HG02763 (cell line): ENCODE measurements around the gene CEACAM8.
"Not testable (repeated sequence)": the region's sequence is repeated elsewhere in the genome, so short reads cannot be mapped to it uniquely, and the experiment has no call there.

ENCODE experiments used
- ATAC-seq: cut with Tn5 transposase; IDR thresholded peaks from one replicate; pipeline ENCODE4 v1.9.1; 2021; ENCODE audit warnings: mild to moderate bottlenecking, moderate library complexity; ENCODE audit not compliant: unreplicated experiment

Gene CEACAM8

GRCh38 chr19:42546831-42547500 lies 47.8 kb downstream of the CEACAM8 start:
- no peak for ATAC-seq

GRCh38 chr19:42544146-42544545 lies 50.6 kb downstream of the CEACAM8 start:
- no peak for ATAC-seq

DNA sequence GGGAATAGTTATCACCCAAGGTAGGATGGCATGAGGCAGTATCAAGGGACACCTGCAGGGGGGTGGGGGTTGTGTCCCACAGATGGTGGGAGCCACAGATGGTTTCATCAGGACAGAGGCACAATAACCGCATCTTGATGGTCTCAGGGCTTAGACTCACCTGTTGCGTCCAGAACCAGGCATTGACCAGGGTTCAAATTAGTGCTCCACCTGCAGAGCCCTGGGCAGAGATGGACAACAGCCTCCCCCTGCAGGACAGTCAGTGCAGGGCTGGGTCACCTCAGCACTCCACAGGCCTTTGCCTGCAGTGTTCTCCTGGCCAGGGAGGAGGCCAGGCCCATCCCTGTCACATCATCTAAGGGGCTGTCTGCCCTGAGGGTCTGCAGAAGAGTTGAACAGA lies 51.9 kb downstream of the CEACAM8 start:
- no peak for ATAC-seq

DNA sequence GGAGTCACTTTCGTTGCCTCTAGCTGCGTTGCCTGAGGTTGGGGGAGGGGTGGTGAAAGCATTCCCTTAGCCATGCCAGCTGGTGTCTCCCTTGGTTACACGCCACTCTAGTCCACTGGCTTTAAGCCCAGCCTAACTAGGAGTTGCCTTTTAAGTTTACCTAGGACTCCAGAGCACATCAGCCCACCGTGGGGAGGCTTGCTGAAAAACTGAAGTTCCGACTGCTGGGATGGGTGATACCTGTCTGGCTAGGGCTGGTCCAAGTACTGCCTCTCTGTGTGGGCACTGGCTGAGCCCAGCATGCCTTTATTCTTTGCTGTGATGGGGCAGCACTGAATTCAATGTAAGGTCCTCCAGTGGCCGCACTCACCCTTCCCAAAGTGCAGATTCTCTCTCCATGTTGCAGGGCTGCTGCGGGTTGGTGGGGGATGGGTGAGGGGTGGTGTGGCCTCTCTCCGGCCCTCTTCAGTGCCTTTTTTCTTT lies 54.6 kb downstream of the CEACAM8 start:
- ATAC-seq: no peak

- ATAC-seq: no peak
Measured at GRCh38 chr19:42538841-42539709, 55.6 kb downstream of the CEACAM8 start.

GRCh38 chr19:42535276-42535675 lies 59.4 kb downstream of the CEACAM8 start:
- not testable (repeated sequence) for ATAC-seq

- no peak for ATAC-seq
Measured at GRCh38 chr19:42534391-42534790, 60.3 kb downstream of the CEACAM8 start.

DNA sequence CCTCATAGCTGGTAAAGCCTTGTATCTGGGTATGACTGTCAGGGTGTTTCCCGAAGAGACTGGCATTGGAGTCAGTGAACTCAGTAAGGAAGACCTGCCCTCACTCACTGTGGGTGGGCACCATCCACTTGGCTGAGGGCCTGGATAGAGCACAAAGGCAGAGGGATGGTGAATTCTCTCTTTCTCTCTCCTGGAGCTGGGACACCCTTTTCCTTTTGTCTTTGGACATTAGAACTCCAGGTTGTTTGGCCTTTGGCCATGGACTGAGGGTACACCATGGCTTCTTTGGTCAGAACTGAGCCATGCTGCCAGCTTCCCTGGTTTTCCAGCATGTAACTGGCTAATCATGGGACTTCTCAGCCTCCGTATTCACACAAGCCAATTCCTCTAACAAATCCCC lies 61.8 kb downstream of the CEACAM8 start:
- ATAC-seq: no peak

DNA sequence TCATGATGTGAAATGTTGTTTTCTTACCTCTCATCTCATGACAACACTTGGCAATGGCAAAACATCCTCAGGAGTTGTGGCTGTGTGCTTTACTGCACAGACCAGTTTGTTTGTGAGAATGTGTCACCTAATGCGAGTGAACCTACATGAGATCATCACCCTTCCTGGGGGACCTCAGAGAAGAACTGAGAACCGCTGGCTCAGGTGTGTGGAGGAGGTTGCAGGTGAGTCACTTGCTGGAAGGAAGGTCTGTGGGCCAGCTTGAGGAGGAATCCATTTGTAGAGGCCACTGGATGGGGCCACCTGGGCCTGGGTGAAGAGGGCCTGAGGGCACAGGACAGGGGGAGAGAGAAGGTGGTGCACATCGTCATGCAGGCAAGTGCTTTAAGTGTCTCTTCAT lies 63.4 kb downstream of the CEACAM8 start:
- no peak for ATAC-seq
